22Rv1 (cell line): ENCODE results near the gene SLC1A1.

Experiments
- CTCF ChIP-seq: fragments of 450-650 bp; IDR thresholded peaks from 2 replicates; pipeline ENCODE4 v1.5.1; 2017; ENCODE audit warnings: mild to moderate bottlenecking
- ZFX ChIP-seq: fragments of 450-650 bp; IDR thresholded peaks from 2 replicates; pipeline ENCODE4 v1.6.1; 2017; ENCODE audit warnings: antibody characterized with exemption, borderline replicate concordance

DNA sequence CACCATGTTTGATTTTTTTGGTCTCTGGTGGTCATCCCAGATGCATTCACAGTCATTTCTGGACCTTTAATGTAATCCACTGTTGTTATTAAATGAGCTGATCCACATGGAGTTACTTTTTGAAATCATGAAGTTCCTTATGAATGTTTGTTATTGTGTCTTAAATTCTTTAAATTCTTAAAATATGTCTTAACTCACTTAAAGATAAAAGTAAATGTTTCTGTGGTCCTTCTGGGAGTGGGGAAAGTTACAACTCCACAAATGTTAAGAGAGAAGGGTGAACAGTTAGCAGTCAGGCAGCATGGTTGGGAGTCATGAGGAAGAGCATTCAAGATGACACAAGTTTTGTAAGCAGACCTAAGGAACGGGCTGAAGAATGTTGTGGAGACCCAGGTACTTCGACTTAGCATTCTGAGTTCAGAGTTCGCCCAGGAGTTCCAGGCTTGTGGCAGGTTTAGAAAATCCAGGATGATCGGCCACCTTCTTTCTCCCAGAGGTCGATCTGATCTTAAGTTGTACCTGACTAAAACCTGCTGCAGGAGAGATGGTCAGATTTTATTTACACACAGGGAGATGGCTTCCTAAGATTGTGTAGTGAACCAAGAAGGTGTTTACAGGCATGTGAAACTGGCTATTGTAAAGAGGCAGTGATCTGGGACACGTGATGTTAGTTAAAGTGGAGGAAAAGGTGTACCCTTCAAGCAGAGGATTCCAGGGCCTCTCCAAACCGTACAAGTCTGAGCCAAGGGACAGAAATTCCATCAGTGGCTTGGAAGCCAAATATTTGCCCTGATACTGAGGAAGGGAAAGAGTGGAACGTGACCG lies 17.2 kb downstream of the SLC1A1 start:
- no peak for TF ChIP-seq CTCF
- no peak for TF ChIP-seq ZFX
